MM.1S (cell line): ENCODE results near the gene ASIC4.

Experiments
- DNase-seq: peaks from one replicate; pipeline ENCODE4 v3.0.0-alpha.2; 2015
- H2AFZ ChIP-seq: fragments of 300-600 bp; sonication (generic); 2 replicates; pipeline ENCODE4 v1.6.0; 2016; ENCODE audit warnings: antibody characterized with exemption, low read length
- H3F3A ChIP-seq: fragments of 300-600 bp; sonication (generic); 2 replicates; pipeline ENCODE4 v1.6.1; 2016; ENCODE audit warnings: mild to moderate bottlenecking, antibody characterized with exemption, low read length, moderate library complexity, mixed read lengths; ENCODE audit not compliant: insufficient read depth
- H3K27ac ChIP-seq: fragments of 300-600 bp; sonication (generic); 2 replicates; pipeline ENCODE4 v1.5.1; 2016; ENCODE audit warnings: mild to moderate bottlenecking, low read length
- H3K27me3 ChIP-seq: fragments of 300-600 bp; sonication (generic); replicated peaks from 2 replicates; pipeline ENCODE4 v1.6.0; 2016; ENCODE audit warnings: low read length; ENCODE audit not compliant: insufficient read depth
- H3K36me3 ChIP-seq: fragments of 300-600 bp; sonication (generic); replicated peaks from 2 replicates; pipeline ENCODE4 v1.6.1; 2016; ENCODE audit warnings: mild to moderate bottlenecking, low read length, mixed read lengths; ENCODE audit not compliant: insufficient read depth
- H3K4me1 ChIP-seq: fragments of 300-600 bp; sonication (generic); 2 replicates; pipeline ENCODE4 v1.6.1; 2016; ENCODE audit warnings: low read length, mixed read lengths
- H3K4me2 ChIP-seq: fragments of 300-600 bp; sonication (generic); 2 replicates; pipeline ENCODE4 v1.6.0; 2016; ENCODE audit warnings: low read depth, low read length
- H3K4me3 ChIP-seq: fragments of 300-600 bp; sonication (generic); 2 replicates; pipeline ENCODE4 v1.5.1; 2016; ENCODE audit warnings: low read length, mixed read lengths
- H3K79me2 ChIP-seq: fragments of 300-600 bp; sonication (generic); 2 replicates; pipeline ENCODE4 v1.6.1; 2016; ENCODE audit warnings: mixed run types, low read length, mixed read lengths
- H3K9ac ChIP-seq: fragments of 300-600 bp; sonication (generic); 2 replicates; pipeline ENCODE4 v1.6.1; 2016; ENCODE audit warnings: low read length, mixed read lengths
- H3K9me2 ChIP-seq: fragments of 300-600 bp; sonication (generic); replicated peaks from 2 replicates; pipeline ENCODE4 v1.6.1; 2016; ENCODE audit warnings: mild to moderate bottlenecking, low read length, mixed read lengths; ENCODE audit not compliant: insufficient read depth
- H3K9me3 ChIP-seq: fragments of 300-600 bp; sonication (generic); replicated peaks from 2 replicates; pipeline ENCODE4 v1.6.1; 2016; ENCODE audit warnings: mild to moderate bottlenecking, low read length, mixed read lengths; ENCODE audit not compliant: insufficient read depth
- H4K20me1 ChIP-seq: fragments of 300-600 bp; sonication (generic); 2 replicates; pipeline ENCODE4 v1.6.1; 2016; ENCODE audit warnings: mild to moderate bottlenecking, low read length, moderate library complexity, mixed read lengths; ENCODE audit not compliant: insufficient read depth
- CTCF ChIP-seq: fragments of 300-600 bp; sonication (generic); IDR thresholded peaks from 2 replicates; pipeline ENCODE4 v1.5.1; 2016; ENCODE audit warnings: antibody characterized with exemption, low read length, mixed read lengths
- EZH2 ChIP-seq: fragments of 300-600 bp; sonication (generic); optimal IDR thresholded peaks from 2 replicates; pipeline ENCODE3; 2017; ENCODE audit warnings: low read depth, mild to moderate bottlenecking, antibody characterized with exemption, low read length, mixed read lengths
- EZH2phosphoT487 ChIP-seq: fragments of 300-600 bp; sonication (generic); IDR thresholded peaks from 2 replicates; pipeline ENCODE4 v1.6.1; 2018; ENCODE audit warnings: antibody characterized with exemption, low read length

ASIC4 gene

GRCh38 chr2:219569635-219570034 lies 55.4 kb downstream of the ASIC4 start:
- H4K20me1 ChIP-seq: no peaks in the 10 kb centered on the region
- H2AFZ ChIP-seq: no peak overlapping the region
- H3K79me2 ChIP-seq: no peaks in the 10 kb centered on the region
- H3K9ac ChIP-seq: no peak overlapping the region
- H3F3A ChIP-seq: no peaks in the 10 kb centered on the region
- no peak overlapping the region for H3K4me2 ChIP-seq
- no peaks in the 10 kb centered on the region for H3K9me3 ChIP-seq
- no peaks in the 10 kb centered on the region for H3K4me1 ChIP-seq
- no peak overlapping the region for H3K4me3 ChIP-seq
- no peaks in the 10 kb centered on the region for H3K36me3 ChIP-seq
- no peaks in the 10 kb centered on the region for H3K9me2 ChIP-seq
- H3K27ac ChIP-seq: no peak overlapping the region
- DNase-seq: no peak
- peaks cover 82% of the 10 kb centered on the region for H3K27me3 ChIP-seq
- no peak for TF ChIP-seq EZH2phosphoT487
- TF ChIP-seq EZH2: no peak
- no peak for TF ChIP-seq CTCF

GRCh38 chr2:219570194-219570923 lies 56.1 kb downstream of the ASIC4 start:
- Histone ChIP-seq H3K79me2 (no peaks in the 10 kb centered on the region), H3K9ac (no peak overlapping the region), H3K9me3 (no peaks in the 10 kb centered on the region), H4K20me1 (no peaks in the 10 kb centered on the region), H3K4me2 (no peak overlapping the region), H3K4me1 (no peaks in the 10 kb centered on the region), H3K4me3 (no peak overlapping the region), H2AFZ (no peak overlapping the region), H3K27me3 (peaks cover 82% of the 10 kb centered on the region), H3K9me2 (no peaks in the 10 kb centered on the region), H3F3A (no peaks in the 10 kb centered on the region), H3K27ac (no peak overlapping the region), H3K36me3 (no peaks in the 10 kb centered on the region)
- no peak for DNase-seq
- TF ChIP-seq CTCF: no peak
- no peak for TF ChIP-seq EZH2
- TF ChIP-seq EZH2phosphoT487: no peak

GRCh38 chr2:219570924-219571310 lies 56.6 kb downstream of the ASIC4 start:
- Histone ChIP-seq H3K4me2 (no peak overlapping the region), H3K27me3 (peaks cover 81% of the 10 kb centered on the region), H2AFZ (no peak overlapping the region), H3K9me2 (no peaks in the 10 kb centered on the region), H3K9me3 (no peaks in the 10 kb centered on the region), H3K79me2 (no peaks in the 10 kb centered on the region), H3K36me3 (no peaks in the 10 kb centered on the region), H3K27ac (no peak overlapping the region), H3K4me3 (no peak overlapping the region), H3K9ac (no peak overlapping the region), H3F3A (no peaks in the 10 kb centered on the region), H3K4me1 (no peaks in the 10 kb centered on the region), H4K20me1 (no peaks in the 10 kb centered on the region)
- TF ChIP-seq EZH2phosphoT487: no peak
- no peak for TF ChIP-seq CTCF
- no peak for TF ChIP-seq EZH2
- no peak for DNase-seq
